DND-41 (cell line): ENCODE measurements around the gene ZNF789.

Source experiments
- ATAC-seq: fragments of 200-7000 bp; cut with Tn5 transposase; 3 replicates; pipeline ENCODE4 v1.9.1; 2021; ENCODE audit warnings: low read depth; ENCODE audit not compliant: insufficient read depth
- DNase-seq: peaks from one replicate; pipeline ENCODE4 v3.0.0-alpha.2; 2020
- H2AFZ ChIP-seq: 2 replicates; pipeline ENCODE4 v1.6.0; 2012; ENCODE audit warnings: low read depth, low read length
- H3K27ac ChIP-seq: 2 replicates; pipeline ENCODE4 v1.5.1; 2012; ENCODE audit warnings: low read length, inconsistent platforms
- H3K27me3 ChIP-seq: fragments of 200-600 bp; sonication (generic); 2 replicates; pipeline ENCODE4 v1.6.0; 2012; ENCODE audit warnings: low read length, mild to moderate bottlenecking, inconsistent platforms; ENCODE audit not compliant: insufficient read depth, poor library complexity
- H3K36me3 ChIP-seq: 2 replicates; pipeline ENCODE4 v1.5.1; 2012; ENCODE audit warnings: low read length, inconsistent platforms; ENCODE audit not compliant: insufficient read depth
- H3K4me1 ChIP-seq: 2 replicates; pipeline ENCODE4 v1.5.1; 2012; ENCODE audit warnings: mild to moderate bottlenecking, low read length; ENCODE audit not compliant: insufficient read depth
- H3K4me2 ChIP-seq: 2 replicates; pipeline ENCODE4 v1.6.0; 2012; ENCODE audit warnings: mild to moderate bottlenecking, moderate library complexity, low read length, inconsistent platforms; ENCODE audit not compliant: insufficient read depth
- H3K4me3 ChIP-seq, 2 experiments: fragments of 200-600 bp in 1 of 2; shearing (Covaris generic) in 1 of 2; 2 replicates each; pipeline ENCODE4 v1.5.1; 2012 to 2016; ENCODE audit warnings: inconsistent platforms in 2 of 2, low read length in 2 of 2, mild to moderate bottlenecking in 2 of 2, low read depth in 1 of 2, moderate library complexity in 1 of 2
- H3K79me2 ChIP-seq: 2 replicates; pipeline ENCODE4 v1.6.0; 2012; ENCODE audit warnings: low read length, inconsistent platforms; ENCODE audit not compliant: insufficient read depth
- H3K9ac ChIP-seq: 2 replicates; pipeline ENCODE4 v1.6.0; 2012; ENCODE audit warnings: low read depth, mild to moderate bottlenecking, inconsistent platforms, low read length, moderate library complexity
- H3K9me3 ChIP-seq: 2 replicates; pipeline ENCODE4 v1.5.1; 2012; ENCODE audit warnings: low read length, moderate library complexity, mild to moderate bottlenecking, inconsistent platforms; ENCODE audit not compliant: insufficient read depth, severe bottlenecking
- H4K20me1 ChIP-seq: 2 replicates; pipeline ENCODE4 v1.6.0; 2012; ENCODE audit warnings: low read length; ENCODE audit not compliant: insufficient read depth
- EZH2 ChIP-seq: IDR thresholded peaks from 3 replicates; pipeline ENCODE4 v1.6.1; 2012; ENCODE audit warnings: borderline replicate concordance, low read depth, mild to moderate bottlenecking, moderate library complexity, low read length, inconsistent platforms; ENCODE audit not compliant: severe bottlenecking
- TF ChIP-seq, protein P1 (sequence below): IDR thresholded peaks from 2 replicates; pipeline ENCODE4 v1.5.1; 2012; ENCODE audit warnings: borderline replicate concordance, low read length, moderate library complexity, mild to moderate bottlenecking; ENCODE audit not compliant: poor library complexity, severe bottlenecking; ENCODE audit errors: extremely low read depth

Gene ZNF789

DNA sequence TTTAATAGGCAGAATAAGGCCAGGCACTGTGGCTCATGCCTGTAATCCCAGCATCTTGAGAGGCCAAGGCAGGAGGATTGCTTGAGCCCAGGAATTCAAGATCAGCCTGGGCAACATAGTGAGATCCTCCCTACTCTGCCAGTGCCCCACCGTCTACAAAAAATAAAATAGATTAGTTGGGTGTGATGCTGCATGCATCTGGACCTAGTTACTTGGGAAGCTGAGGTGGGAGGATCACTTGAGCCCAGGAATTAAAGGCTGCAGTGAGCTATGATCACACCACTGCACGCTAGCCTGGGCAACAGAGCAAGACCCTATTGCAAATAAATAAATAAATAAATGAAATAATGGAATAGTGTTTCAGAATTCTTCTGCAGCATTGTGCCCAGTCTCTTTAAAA, 63.0 kb downstream of the ZNF789 start:
- H3K9ac ChIP-seq: no peak overlapping the region
- ATAC-seq (no peak), DNase-seq (no peak)
- H4K20me1 ChIP-seq: no peaks in the 10 kb centered on the region
- H2AFZ ChIP-seq: no peak overlapping the region
- no peak overlapping the region for H3K4me2 ChIP-seq
- no peaks in the 10 kb centered on the region for H3K27me3 ChIP-seq
- no peak overlapping the region for H3K4me3 ChIP-seq
- no peaks in the 10 kb centered on the region for H3K4me1 ChIP-seq
- H3K36me3 ChIP-seq: peaks cover 31% of the 10 kb centered on the region
- H3K79me2 ChIP-seq: no peaks in the 10 kb centered on the region
- no peak overlapping the region for H3K27ac ChIP-seq
- TF ChIP-seq, protein P1, sequence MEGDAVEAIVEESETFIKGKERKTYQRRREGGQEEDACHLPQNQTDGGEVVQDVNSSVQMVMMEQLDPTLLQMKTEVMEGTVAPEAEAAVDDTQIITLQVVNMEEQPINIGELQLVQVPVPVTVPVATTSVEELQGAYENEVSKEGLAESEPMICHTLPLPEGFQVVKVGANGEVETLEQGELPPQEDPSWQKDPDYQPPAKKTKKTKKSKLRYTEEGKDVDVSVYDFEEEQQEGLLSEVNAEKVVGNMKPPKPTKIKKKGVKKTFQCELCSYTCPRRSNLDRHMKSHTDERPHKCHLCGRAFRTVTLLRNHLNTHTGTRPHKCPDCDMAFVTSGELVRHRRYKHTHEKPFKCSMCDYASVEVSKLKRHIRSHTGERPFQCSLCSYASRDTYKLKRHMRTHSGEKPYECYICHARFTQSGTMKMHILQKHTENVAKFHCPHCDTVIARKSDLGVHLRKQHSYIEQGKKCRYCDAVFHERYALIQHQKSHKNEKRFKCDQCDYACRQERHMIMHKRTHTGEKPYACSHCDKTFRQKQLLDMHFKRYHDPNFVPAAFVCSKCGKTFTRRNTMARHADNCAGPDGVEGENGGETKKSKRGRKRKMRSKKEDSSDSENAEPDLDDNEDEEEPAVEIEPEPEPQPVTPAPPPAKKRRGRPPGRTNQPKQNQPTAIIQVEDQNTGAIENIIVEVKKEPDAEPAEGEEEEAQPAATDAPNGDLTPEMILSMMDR: no peak
- TF ChIP-seq EZH2: no peak
- peaks cover 18% of the 10 kb centered on the region for H3K9me3 ChIP-seq
